RWPE2 (cell line): ENCODE data around the gene DNAH2.
A peak's percentile ranks its signal among the peaks of the same experiment; 100 is the strongest.

Source experiments
- ATAC-seq: fragments of 200-7000 bp; cut with Tn5 transposase; 3 replicates; pipeline ENCODE4 v1.9.1; 2021; ENCODE audit warnings: low read depth
- DNase-seq: peaks from one replicate; pipeline ENCODE4 v3.0.0-alpha.2; 2020; ENCODE audit warnings: low spot score
- H3K27ac ChIP-seq: fragments of 450-650 bp; 2 replicates; pipeline ENCODE4 v1.5.1; 2017; ENCODE audit warnings: mild to moderate bottlenecking; ENCODE audit not compliant: poor library complexity, severe bottlenecking
- H3K27me3 ChIP-seq: fragments of 250-450 bp; sonication (Bioruptor Pico); 2 replicates; pipeline ENCODE4 v1.5.1; 2021; ENCODE audit warnings: mild to moderate bottlenecking, moderate library complexity; ENCODE audit not compliant: insufficient read depth, poor library complexity, severe bottlenecking
- H3K36me3 ChIP-seq: fragments of 250-450 bp; sonication (Bioruptor Pico); 2 replicates; pipeline ENCODE4 v1.5.1; 2020; ENCODE audit warnings: low read depth, mild to moderate bottlenecking, moderate library complexity
- H3K4me1 ChIP-seq: fragments of 250-450 bp; sonication (Bioruptor Pico); 2 replicates; pipeline ENCODE4 v1.5.1; 2021; ENCODE audit warnings: mild to moderate bottlenecking, moderate library complexity; ENCODE audit not compliant: insufficient read depth, poor library complexity, severe bottlenecking
- H3K4me3 ChIP-seq: fragments of 250-450 bp; sonication (Bioruptor Pico); 2 replicates; pipeline ENCODE4 v1.5.1; 2021; ENCODE audit warnings: mild to moderate bottlenecking, moderate library complexity; ENCODE audit not compliant: severe bottlenecking
- H3K9me3 ChIP-seq: fragments of 250-450 bp; sonication (Bioruptor Pico); 2 replicates; pipeline ENCODE4 v1.5.1; 2021; ENCODE audit warnings: mild to moderate bottlenecking, moderate library complexity; ENCODE audit not compliant: severe bottlenecking
- TF ChIP-seq, protein P1 (sequence below): fragments of 450-650 bp; IDR thresholded peaks from one replicate; pipeline ENCODE4 v1.5.1; 2017; ENCODE audit warnings: mild to moderate bottlenecking, moderate library complexity; ENCODE audit not compliant: poor library complexity, severe bottlenecking

DNAH2 gene

DNA sequence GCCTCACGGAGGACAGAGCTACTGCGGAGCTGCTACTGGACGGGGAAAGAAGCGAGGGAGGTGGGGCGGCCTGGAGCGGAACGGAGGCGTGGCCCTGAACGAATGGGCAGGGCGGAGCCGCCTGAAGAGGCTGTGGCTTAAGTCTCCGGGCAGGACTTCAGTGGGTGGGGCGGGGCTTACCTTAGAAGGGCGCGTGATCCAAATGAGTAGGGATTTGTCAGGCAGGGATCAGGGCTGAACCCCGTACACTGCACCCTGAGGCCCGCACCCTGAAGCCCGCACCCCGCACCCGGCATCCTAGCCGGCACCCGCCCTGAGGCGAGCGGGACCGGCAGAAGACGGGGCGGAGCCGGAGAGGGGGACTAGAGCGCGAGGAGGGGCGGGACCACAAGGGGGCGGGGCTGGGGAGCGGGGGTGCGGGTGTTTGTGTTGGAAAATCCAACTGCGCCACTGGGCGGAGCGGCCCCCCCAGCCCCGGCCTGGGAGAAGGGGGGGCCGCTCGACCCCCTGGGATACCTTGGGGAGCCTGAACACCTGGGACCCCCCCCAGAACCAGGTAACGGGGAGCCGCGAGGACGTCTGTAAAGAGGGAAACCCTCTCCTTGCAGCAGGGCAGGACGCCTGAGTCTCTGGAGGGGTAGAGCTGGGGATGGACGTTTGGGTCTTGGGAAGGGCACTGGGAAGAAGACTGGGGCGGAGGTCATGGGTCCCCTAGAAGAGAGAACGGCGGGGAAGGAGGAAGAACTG is 116.4 kb downstream of the DNAH2 start, which contains the start of gene KDM6B:
KDM6B (plus strand) TSS at position 423 of the 747 bp plus-strand sequence. CDS start 11,338 bp downstream, outside the sequence.
- H3K4me1 ChIP-seq, result peaks cover 13% of the 10 kb centered on the region
- H3K27me3 ChIP-seq, result no peaks in the 10 kb centered on the region
- H3K4me3 ChIP-seq, result peak within 1 kb of the TSS; percentile 58
- no peaks in the 10 kb centered on the region for H3K9me3 ChIP-seq
- ATAC-seq (peak; percentile 69), DNase-seq (peak; percentile 92)
- TF ChIP-seq, protein P1, sequence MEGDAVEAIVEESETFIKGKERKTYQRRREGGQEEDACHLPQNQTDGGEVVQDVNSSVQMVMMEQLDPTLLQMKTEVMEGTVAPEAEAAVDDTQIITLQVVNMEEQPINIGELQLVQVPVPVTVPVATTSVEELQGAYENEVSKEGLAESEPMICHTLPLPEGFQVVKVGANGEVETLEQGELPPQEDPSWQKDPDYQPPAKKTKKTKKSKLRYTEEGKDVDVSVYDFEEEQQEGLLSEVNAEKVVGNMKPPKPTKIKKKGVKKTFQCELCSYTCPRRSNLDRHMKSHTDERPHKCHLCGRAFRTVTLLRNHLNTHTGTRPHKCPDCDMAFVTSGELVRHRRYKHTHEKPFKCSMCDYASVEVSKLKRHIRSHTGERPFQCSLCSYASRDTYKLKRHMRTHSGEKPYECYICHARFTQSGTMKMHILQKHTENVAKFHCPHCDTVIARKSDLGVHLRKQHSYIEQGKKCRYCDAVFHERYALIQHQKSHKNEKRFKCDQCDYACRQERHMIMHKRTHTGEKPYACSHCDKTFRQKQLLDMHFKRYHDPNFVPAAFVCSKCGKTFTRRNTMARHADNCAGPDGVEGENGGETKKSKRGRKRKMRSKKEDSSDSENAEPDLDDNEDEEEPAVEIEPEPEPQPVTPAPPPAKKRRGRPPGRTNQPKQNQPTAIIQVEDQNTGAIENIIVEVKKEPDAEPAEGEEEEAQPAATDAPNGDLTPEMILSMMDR, result no peak
- peak within 1 kb of the TSS; percentile 92 for H3K27ac ChIP-seq
- no peaks in the 10 kb centered on the region for H3K36me3 ChIP-seq

DNA sequence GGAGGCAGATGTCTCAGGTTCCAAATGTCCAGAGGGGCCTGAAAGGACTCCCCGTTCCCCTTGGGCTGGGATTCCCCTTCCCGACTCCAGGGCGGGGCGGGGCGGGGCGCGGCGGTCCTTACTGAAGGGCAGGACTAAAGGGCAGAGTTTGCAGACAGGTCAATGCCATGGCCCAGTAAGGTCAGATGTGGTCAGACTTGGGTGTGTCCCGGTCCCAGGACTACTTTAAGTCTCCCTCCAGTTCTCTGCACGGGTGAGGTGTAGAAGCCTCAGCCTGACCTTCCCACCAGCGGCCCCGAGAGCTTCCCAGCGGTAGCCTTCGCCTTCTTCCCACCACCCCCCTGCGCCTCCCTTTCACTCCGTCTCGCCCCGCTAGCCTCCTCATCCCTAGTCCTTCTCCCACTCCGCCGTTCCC is 117.0 kb downstream of the DNAH2 start:
- H3K27me3 ChIP-seq, result no peaks in the 10 kb centered on the region
- no peaks in the 10 kb centered on the region for H3K9me3 ChIP-seq
- no peak; the same call in 1 of the 3 replicates for ATAC-seq

DNA sequence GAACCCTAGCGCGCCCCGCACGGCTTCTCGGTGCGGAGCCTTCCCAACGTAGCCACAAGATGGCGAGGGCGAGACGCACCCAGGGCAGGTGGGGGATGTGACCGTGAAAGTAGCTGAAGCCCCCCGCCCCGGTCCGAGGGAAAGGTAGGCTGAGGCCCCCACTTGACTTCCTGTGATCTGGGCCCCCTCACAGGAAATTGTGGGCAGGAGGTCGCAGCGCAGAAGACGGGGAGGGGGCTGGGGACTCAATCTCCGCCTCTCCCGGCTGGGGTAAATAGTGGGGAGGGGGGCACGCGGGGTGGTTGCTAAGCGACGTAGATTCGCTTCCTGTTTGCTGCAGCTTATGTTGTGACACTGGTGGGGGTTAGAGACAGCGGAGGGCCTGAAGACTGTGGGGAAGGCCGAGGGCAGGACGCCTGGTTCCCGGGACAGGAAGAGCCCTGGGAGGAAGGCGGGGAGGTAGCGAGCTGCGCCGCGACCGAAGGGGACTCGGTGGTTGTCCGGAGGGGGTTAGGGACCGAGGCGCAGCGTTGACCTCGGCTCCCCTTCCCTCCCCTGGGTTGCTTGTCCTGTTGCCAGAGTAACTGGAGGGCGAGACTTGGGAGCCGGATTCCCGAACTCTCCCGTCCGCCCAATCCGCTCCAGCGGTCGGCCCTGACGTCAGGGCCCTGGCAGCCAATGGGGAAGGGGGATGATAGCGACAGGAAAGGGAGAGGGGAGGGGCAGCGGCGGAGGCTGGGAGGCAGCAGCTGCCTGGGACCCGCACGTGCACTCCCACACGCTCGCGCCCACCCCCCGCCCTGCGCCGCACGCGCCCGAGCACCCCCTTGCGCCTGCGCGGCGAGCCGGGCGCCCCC is 117.6 kb downstream of the DNAH2 start:
- ATAC-seq (peak; percentile 58), DNase-seq (peak; percentile 99)
- Histone ChIP-seq H3K4me3 (peak overlapping the region; percentile 58), H3K27ac (peak overlapping the region; percentile 92), H3K36me3 (peaks cover 1% of the 10 kb centered on the region; the same call in 1 of the 2 replicates), H3K27me3 (no peaks in the 10 kb centered on the region), H3K4me1 (peaks cover 18% of the 10 kb centered on the region), H3K9me3 (no peaks in the 10 kb centered on the region)
- TF ChIP-seq, protein P1, result peak; percentile 88

More for the DNA sequence above, 117.0 kb downstream of the DNAH2 start:
- H3K27ac ChIP-seq, result peak overlapping the region; percentile 92
- H3K4me3 ChIP-seq, result peak overlapping the region; percentile 58
- no peaks in the 10 kb centered on the region for H3K36me3 ChIP-seq
- TF ChIP-seq, protein P1, result no peak
- peaks cover 18% of the 10 kb centered on the region for H3K4me1 ChIP-seq
- DNase-seq, result no peak

DNA sequence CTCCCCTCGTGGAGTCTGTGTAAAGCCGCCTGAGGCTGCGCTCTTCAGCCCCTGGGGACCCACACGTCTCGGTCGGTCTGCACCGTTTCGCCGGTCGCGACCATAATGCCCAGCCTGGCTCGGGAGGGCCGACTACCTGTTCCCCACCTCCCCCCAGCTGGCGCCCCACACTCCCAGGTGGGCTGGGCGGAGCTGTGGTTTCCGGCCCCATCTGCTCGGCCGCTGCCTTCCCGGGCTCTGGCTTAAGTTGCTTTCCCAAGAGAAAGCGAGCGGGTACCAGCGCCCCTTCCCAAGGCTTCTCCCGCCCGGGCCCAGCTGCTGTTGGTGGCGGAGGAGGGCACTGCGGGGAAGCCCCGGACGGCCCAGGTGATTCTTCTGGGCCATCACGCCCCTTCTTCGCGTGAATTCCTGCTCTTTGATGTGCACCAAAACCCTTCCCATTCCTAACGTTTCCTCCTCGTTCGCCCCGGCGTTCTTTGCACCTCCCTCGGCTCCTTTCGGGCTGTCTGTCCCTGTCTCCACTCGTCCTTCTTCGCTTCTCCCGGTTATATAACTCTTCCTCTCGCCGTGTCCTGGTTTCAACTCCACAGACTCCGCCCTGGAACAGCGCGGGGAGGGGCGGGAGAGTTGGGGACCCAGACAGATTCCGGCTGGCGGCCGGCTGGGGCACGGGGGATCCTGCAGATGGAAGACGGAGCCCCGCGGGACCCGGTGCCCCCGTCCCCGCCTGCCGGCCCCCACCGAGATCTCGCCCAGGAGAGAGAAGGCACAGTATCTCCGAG is 118.5 kb downstream of the DNAH2 start:
- peaks cover 9% of the 10 kb centered on the region for H3K36me3 ChIP-seq
- ATAC-seq (peak; percentile 8), DNase-seq (peak; percentile 82)
- peaks cover 19% of the 10 kb centered on the region for H3K4me1 ChIP-seq
- H3K27ac ChIP-seq, result peak overlapping the region; percentile 92
- TF ChIP-seq, protein P1, result no peak
- H3K9me3 ChIP-seq, result no peaks in the 10 kb centered on the region
- H3K4me3 ChIP-seq, result peak overlapping the region; percentile 58
- no peaks in the 10 kb centered on the region for H3K27me3 ChIP-seq
